ENCODE results near the gene C1QTNF9. TPM values are rescaled to one million over a fixed set of nuclear protein-coding genes. Genes with fewer than 3 reads are reported as not detected.

C1QTNF9 gene
- total and polyA plus RNA-seq, 2 donors (not counting 3 experiments of a cell fraction or from before 2014, with no cell fraction given): not detected

DNA sequence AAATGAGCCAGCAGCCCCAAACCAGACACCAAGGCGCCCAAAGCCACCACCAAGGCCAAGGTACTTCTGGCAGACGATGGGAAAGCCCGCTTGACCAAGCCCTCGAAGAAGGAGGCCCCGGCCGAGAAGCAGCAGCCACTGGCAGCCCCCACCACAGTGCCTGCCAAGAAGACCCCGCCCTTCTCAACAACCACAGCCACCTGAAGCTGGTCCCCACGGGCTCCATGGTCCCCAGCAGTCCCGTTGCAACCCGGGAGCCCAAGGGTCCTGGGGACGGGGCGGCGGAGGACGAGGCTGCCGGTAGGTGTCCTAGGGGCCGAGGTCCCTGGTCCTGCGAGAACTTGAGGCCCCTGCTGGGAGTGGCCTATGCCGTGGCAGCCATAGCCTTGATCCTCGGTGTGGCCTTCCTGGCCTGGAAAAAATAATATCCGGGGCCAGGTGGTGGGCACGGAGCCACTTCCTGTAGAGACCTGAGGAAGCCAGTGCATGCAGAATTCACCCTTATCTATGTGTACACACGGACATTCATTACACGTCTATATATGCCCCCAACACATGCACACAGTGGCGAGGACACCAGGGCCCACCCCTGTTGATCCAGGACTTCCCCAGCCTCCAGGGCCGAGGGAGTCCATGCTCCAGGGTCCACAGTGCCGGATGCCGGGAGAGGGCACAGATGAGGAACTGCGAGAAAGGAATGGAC lies 13.8 kb downstream of the C1QTNF9 start:
- no peak for TF ChIP-seq FOS (IDR thresholded peaks at IDR 0.05; ENCODE audit: borderline replicate concordance, insufficient read depth, low read length)
- TF ChIP-seq JUN (IDR thresholded peaks at IDR 0.05; ENCODE audit: borderline replicate concordance, insufficient read depth, insufficient read length, low read depth): no peak
- TF ChIP-seq EZH2 (IDR thresholded peaks at IDR 0.05; ENCODE audit: borderline replicate concordance, low read depth, low read length, severe bottlenecking): no peak
- no peak for TF ChIP-seq GATA2 (IDR thresholded peaks at IDR 0.05; ENCODE audit: insufficient read depth, insufficient read length, low read depth, low read length)
- no peak for TF ChIP-seq POLR2AphosphoS5 (IDR thresholded peaks at IDR 0.05; ENCODE audit: insufficient read depth, low read depth, low read length)
- TF ChIP-seq, protein P1, sequence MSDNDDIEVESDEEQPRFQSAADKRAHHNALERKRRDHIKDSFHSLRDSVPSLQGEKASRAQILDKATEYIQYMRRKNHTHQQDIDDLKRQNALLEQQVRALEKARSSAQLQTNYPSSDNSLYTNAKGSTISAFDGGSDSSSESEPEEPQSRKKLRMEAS (IDR thresholded peaks at IDR 0.05; ENCODE audit: insufficient read depth, insufficient read length): no peak
- TF ChIP-seq, protein P2, sequence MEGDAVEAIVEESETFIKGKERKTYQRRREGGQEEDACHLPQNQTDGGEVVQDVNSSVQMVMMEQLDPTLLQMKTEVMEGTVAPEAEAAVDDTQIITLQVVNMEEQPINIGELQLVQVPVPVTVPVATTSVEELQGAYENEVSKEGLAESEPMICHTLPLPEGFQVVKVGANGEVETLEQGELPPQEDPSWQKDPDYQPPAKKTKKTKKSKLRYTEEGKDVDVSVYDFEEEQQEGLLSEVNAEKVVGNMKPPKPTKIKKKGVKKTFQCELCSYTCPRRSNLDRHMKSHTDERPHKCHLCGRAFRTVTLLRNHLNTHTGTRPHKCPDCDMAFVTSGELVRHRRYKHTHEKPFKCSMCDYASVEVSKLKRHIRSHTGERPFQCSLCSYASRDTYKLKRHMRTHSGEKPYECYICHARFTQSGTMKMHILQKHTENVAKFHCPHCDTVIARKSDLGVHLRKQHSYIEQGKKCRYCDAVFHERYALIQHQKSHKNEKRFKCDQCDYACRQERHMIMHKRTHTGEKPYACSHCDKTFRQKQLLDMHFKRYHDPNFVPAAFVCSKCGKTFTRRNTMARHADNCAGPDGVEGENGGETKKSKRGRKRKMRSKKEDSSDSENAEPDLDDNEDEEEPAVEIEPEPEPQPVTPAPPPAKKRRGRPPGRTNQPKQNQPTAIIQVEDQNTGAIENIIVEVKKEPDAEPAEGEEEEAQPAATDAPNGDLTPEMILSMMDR (IDR thresholded peaks at IDR 0.05; ENCODE audit: extremely low read depth in 1 of 2, insufficient read depth in 1 of 2, low read depth in 1 of 2, low read length in 2 of 2): no peak
- TF ChIP-seq MYC (IDR thresholded peaks at IDR 0.05; ENCODE audit: low read depth, low read length): no peak
- no peak for TF ChIP-seq POLR2A (IDR thresholded peaks at IDR 0.05; ENCODE audit: low read depth, low read length)
- Histone ChIP-seq H3K27me3 (ENCODE audit: control insufficient read depth in 2 of 2, insufficient read depth in 2 of 2, low read length in 2 of 2) (peaks cover 0 to 9% of the 10 kb centered on the region in 2 experiments), H3K4me3 (replicated peaks in 1 of 3; ENCODE audit: insufficient read depth in 1 of 3, low read depth in 1 of 3, low read length in 3 of 3) (no peak overlapping the region), H3K9me1 (replicated peaks; ENCODE audit: control insufficient read depth, extremely low read depth, insufficient read depth, low read length) (no peaks in the 10 kb centered on the region), H3K36me3 (ENCODE audit: control insufficient read depth in 2 of 2, extremely low read depth in 1 of 2, insufficient read depth in 2 of 2, low read length in 2 of 2) (no peaks in the 10 kb centered on the region), H3K9me3 (replicated peaks; ENCODE audit: control insufficient read depth, insufficient read depth, low read length) (no peaks in the 10 kb centered on the region), H2AFZ (ENCODE audit: low read depth, low read length) (no peak overlapping the region), H3K27ac (ENCODE audit: insufficient read depth, low read depth, low read length) (no peak overlapping the region), H3K4me2 (ENCODE audit: insufficient read depth, low read length) (no peak overlapping the region), H4K20me1 (replicated peaks; ENCODE audit: control insufficient read depth, extremely low read depth, insufficient read depth, low read length) (no peaks in the 10 kb centered on the region), H3K79me2 (ENCODE audit: control insufficient read depth, insufficient read depth, low read length) (no peaks in the 10 kb centered on the region), H3K9ac (replicated peaks; ENCODE audit: extremely low read depth, insufficient read depth, low read length) (no peak overlapping the region), H3K4me1 (ENCODE audit: control insufficient read depth, extremely low read depth, insufficient read depth, low read length) (no peaks in the 10 kb centered on the region)
- FAIRE-seq (no peak), DNase-seq (ENCODE audit: low read depth, low spot score) (no peak)
- ChIA-PET POLR2A (no interaction called here), CTCF (interaction anchor here (1.3 kb wide), 1 partner anchor 10 kb away, joined by 4 read pairs; no protein-coding TSS in a partner anchor)
- no TSS peak for BruUV-seq (replicated peaks)
- intact Hi-C loops (cut with micrococcal nuclease) (no loop called here), dilution Hi-C loops (cut with MboI; ENCODE audit: extremely low pct_ligation_motif_present, low sequenced_read_pairs) (no loop called here)
